GM19043 (cell line): ENCODE measurements around the gene TGFA.

ENCODE experiments used
- ATAC-seq: cut with Tn5 transposase; IDR thresholded peaks from one replicate; pipeline ENCODE4 v1.9.1; 2021; ENCODE audit warnings: low read depth; ENCODE audit not compliant: unreplicated experiment

Gene TGFA

GRCh38 chr2:70525032-70525431 lies 28.6 kb downstream of the TGFA start:
- no peak for ATAC-seq

GRCh38 chr2:70523996-70524965 lies 29.3 kb downstream of the TGFA start:
- no peak for ATAC-seq

- ATAC-seq = no peak
Observed at GRCh38 chr2:70523672-70523995, 30.0 kb downstream of the TGFA start.

GRCh38 chr2:70522627-70523026 lies 31.0 kb downstream of the TGFA start:
- ATAC-seq = no peak

DNA sequence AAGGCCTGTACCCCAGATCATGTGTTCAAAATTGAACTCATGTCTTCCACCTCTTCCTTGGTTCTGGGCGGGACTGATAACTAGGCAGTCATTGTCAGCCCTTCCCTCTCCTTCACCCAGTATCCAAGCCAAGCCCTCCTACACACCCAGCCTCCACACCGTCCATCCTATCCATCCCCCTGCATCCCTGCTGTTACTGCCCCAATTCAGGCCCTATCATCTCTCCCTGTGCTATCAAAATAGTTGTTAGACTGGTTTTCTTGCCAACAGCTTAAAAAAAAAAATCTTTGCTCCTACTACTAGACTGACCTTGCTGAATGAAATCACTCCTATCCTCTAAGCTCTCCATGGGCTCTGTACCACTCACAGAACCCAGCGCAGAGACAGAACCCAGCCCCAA lies 32.8 kb downstream of the TGFA start:
- ATAC-seq = no peak

DNA sequence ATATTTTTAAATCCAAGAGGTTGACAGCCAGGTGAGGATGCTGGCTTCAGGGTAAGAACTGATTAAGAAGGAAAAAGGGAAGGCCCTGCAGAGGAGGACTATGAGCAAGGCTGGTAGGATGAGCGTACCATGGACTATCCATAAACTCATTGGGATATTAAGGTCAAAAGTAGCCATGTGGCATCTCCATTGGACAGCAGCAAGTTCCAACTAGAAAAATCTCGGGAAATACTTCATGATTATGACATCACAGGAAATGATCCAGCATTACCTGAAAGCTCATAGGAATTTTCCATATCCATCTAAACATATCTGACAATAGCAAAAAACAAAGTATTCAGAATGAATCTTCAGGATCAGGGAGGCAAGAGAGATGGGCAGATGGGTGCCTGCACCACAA lies 34.2 kb downstream of the TGFA start:
- ATAC-seq = no peak

GRCh38 chr2:70518557-70518956 lies 35.1 kb downstream of the TGFA start:
- ATAC-seq = no peak

GRCh38 chr2:70517804-70518203 lies 35.8 kb downstream of the TGFA start:
- ATAC-seq = no peak

DNA sequence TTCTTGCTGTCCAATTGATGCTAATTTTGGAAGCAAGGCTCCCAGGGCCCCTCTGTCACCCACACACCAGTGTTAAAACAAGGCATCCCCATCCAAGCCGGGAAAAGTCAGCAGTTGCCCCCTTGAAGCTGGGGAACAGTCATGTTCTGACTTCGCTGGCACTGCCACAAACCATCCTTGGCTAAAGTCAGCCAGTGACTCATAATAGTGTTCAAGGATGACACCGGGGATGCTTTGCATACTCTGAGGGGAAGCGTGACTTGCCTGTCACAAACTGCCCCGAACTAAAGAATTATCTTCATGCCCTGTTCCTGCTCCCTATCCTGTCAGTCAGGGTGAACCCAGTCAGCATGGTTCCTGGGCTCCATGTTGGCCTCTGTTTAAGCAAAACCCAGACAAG lies 37.0 kb downstream of the TGFA start:
- peak; percentile 92 for ATAC-seq

GRCh38 chr2:70515938-70516337 lies 37.7 kb downstream of the TGFA start:
- no peak for ATAC-seq

DNA sequence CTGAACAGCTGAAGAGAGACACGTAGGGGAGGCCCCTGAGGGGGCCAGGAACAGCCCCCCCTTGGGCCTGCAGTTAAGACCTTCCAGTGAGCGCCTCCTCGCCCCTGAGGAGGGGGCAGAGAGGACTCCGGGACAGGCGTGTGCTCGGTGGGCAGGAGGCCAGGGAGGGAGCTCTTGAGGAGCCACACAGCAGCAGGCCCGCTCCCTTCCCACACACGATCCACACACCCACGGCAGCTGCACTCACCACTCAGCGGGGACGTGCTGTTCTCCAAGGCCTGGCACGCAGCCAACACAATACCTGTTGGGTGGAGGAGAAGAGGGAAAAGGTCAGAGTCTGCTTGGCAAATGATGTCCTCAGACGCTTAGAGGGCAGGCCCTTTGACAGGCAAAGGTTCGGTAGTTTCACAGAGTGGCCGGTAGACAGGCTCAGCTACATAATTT lies 39.0 kb downstream of the TGFA start:
- ATAC-seq = no peak

- ATAC-seq = no peak
Observed at GRCh38 chr2:70513738-70514137, 39.9 kb downstream of the TGFA start.

- ATAC-seq = no peak
Observed at GRCh38 chr2:70511971-70512729, 41.5 kb downstream of the TGFA start.

GRCh38 chr2:70510313-70510712 lies 43.3 kb downstream of the TGFA start:
- no peak for ATAC-seq

- ATAC-seq = no peak
Observed at GRCh38 chr2:70509565-70509964, 44.1 kb downstream of the TGFA start.

GRCh38 chr2:70508711-70509462 lies 44.7 kb downstream of the TGFA start:
- no peak for ATAC-seq

- ATAC-seq = no peak
Observed at GRCh38 chr2:70505613-70506391, 47.8 kb downstream of the TGFA start.

GRCh38 chr2:70504750-70505149 lies 48.9 kb downstream of the TGFA start:
- no peak for ATAC-seq

DNA sequence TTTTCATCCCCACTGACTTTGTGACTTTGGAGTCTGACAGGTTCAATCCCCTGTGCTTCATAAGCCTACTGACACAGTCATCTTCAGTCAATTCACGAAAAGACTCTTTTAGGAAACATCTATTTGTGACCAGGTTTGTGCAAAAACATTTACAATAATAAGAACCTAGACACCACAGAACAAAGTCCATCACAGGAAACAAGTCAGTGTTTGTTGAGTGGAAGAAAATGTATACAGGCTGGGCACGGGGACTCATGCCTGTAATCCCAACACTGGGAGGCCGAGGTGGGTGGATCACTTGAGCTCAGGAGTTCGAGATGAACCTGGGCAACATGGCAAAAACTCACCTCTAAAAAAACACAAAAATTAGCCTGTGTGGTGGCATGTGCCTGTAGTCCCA lies 49.7 kb downstream of the TGFA start:
- ATAC-seq = no peak

DNA sequence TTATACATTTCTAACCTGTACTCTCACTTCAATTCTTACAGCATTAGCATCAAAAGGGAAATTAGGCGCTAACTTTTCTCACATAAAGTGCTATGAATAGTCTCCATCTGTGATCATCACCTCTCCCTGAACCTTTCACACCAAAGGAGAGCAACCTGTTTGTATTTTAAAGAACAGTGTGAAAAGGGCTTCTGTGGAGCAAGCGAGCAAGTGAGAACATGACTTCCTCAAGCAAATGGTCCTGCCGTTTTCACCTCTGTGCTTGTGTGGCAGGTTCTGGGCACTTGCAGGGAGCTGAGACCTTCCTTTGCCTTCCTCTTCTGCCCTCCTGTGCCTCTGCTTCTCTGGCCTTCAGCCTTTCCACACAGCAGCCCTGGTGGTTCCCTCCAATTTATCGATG lies 51.9 kb downstream of the TGFA start:
- ATAC-seq = no peak
